H1 (cell line): ENCODE results near the gene PARD6B. TPM values are rescaled to one million over a fixed set of nuclear protein-coding genes. Genes with fewer than 3 reads are reported as not detected.
A peak's percentile ranks its signal among the peaks of the same experiment; 100 is the strongest.

ENCODE experiments used
- CTCF ChIA-PET: fragments of 300-600 bp; sonication (Branson Sonifier 250); formaldehyde crosslinking; loops from one replicate; lab custom pipeline; 2021; ENCODE audit not compliant: partially characterized antibody; lab: Charles Lee
- POLR2A ChIA-PET: fragments of 300-600 bp; sonication (Branson Sonifier 250); formaldehyde crosslinking; loops from one replicate; lab custom pipeline; 2021; ENCODE audit warnings: inconsistent platforms; ENCODE audit not compliant: partially characterized antibody; lab: Charles Lee
- DNase-seq, 2 experiments: peaks; one replicate each; pipeline versions ENCODE4 v3.0.0 to v3.0.0-alpha.2; 2010 to 2022; ENCODE audit warnings: low spot score in 2 of 2, low read depth in 1 of 2, mixed read lengths in 1 of 2
- FAIRE-seq: peaks from 2 replicates; lab custom pipeline; 2011; peaks lifted over from hg19 to GRCh38; lab: Jason Lieb, UNC
- H2AFZ ChIP-seq: 2 replicates; pipeline ENCODE4 v1.8.1; 2012; ENCODE audit warnings: low read length, inconsistent platforms
- H2AK5ac ChIP-seq: 2 replicates; pipeline ENCODE4 v1.6.1; 2013; ENCODE audit warnings: low read depth, low read length
- H2BK120ac ChIP-seq: replicated peaks from 2 replicates; pipeline ENCODE3; 2013; ENCODE audit warnings: low read depth, low read length, inconsistent platforms
- H2BK12ac ChIP-seq: 2 replicates; pipeline ENCODE4 v1.6.1; 2013; ENCODE audit warnings: low read depth, low read length
- H2BK15ac ChIP-seq: 2 replicates; pipeline ENCODE4 v1.6.1; 2013; ENCODE audit warnings: low read length
- H2BK20ac ChIP-seq: 2 replicates; pipeline ENCODE4 v1.6.1; 2013; ENCODE audit warnings: low read length
- H2BK5ac ChIP-seq: 2 replicates; pipeline ENCODE4 v1.6.1; 2013; ENCODE audit warnings: low read depth, low read length
- H3K14ac ChIP-seq: 2 replicates; pipeline ENCODE4 v1.6.1; 2013; ENCODE audit warnings: inconsistent platforms; ENCODE audit not compliant: insufficient read length
- H3K18ac ChIP-seq: 2 replicates; pipeline ENCODE4 v1.6.1; 2013; ENCODE audit warnings: low read length; ENCODE audit errors: extremely low read depth
- H3K23ac ChIP-seq: 2 replicates; pipeline ENCODE4 v1.6.1; 2013; ENCODE audit warnings: inconsistent platforms; ENCODE audit not compliant: insufficient read length
- H3K23me2 ChIP-seq: 2 replicates; pipeline ENCODE4 v1.6.1; 2013; ENCODE audit warnings: low read depth, low read length
- H3K27ac ChIP-seq: 2 replicates; pipeline ENCODE4 v1.6.1; 2011; ENCODE audit warnings: low read depth, low read length, inconsistent platforms
- H3K27me3 ChIP-seq, 4 experiments: replicated peaks in 1 of 4; 1 replicate in 1 of 4; 2 replicates in 3 of 4; pipeline versions ENCODE4 v1.6.1 to v1.8.1; 2011 to 2013; ENCODE audit warnings: low read length in 3 of 4, mild to moderate bottlenecking in 3 of 4, inconsistent platforms in 2 of 4, mixed read lengths in 2 of 4, moderate library complexity in 1 of 4; ENCODE audit not compliant: control insufficient read depth in 3 of 4, insufficient read depth in 3 of 4; ENCODE audit errors: extremely low read depth in 1 of 4
- H3K36me3 ChIP-seq, 4 experiments: 2 replicates each; pipeline versions ENCODE4 v1.6.1 to v1.8.1; 2011 to 2013; ENCODE audit warnings: mild to moderate bottlenecking in 4 of 4, low read length in 3 of 4, moderate library complexity in 2 of 4, control low read depth in 1 of 4, inconsistent platforms in 1 of 4; ENCODE audit not compliant: insufficient read depth in 4 of 4, control insufficient read depth in 2 of 4
- H3K4ac ChIP-seq: replicated peaks from 2 replicates; pipeline ENCODE3; 2013; ENCODE audit warnings: low read length, low read depth, mixed read lengths, inconsistent platforms; ENCODE audit not compliant: insufficient read length
- H3K4me1 ChIP-seq, 4 experiments: replicated peaks in 1 of 4; 1 replicate in 1 of 4; 2 replicates in 3 of 4; pipeline versions ENCODE4 v1.6.1 to v1.8.1; 2011 to 2013; ENCODE audit warnings: low read length in 3 of 4, inconsistent platforms in 2 of 4, mixed read lengths in 1 of 4; ENCODE audit not compliant: insufficient read depth in 4 of 4, control insufficient read depth in 3 of 4
- H3K4me2 ChIP-seq, 2 experiments: 2 replicates each; pipeline versions ENCODE4 v1.6.1 to v1.8.1; 2011 to 2013; ENCODE audit warnings: low read depth in 2 of 2, low read length in 2 of 2, control low read depth in 1 of 2, inconsistent platforms in 1 of 2, mild to moderate bottlenecking in 1 of 2; ENCODE audit not compliant: insufficient read depth in 1 of 2
- H3K4me3 ChIP-seq, 4 experiments: fragments of 200-600, 300-600 bp in 1 of 4; sonication (generic), shearing (Covaris generic), sonication (Bioruptor Twin) in 1 of 4; 2 replicates each; pipeline versions ENCODE4 v1.5.1 to v1.8.1; 2011 to 2016; ENCODE audit warnings: low read length in 4 of 4, low read depth in 3 of 4, control low read depth in 2 of 4, inconsistent platforms in 2 of 4, mild to moderate bottlenecking in 2 of 4, mixed read lengths in 1 of 4, moderate library complexity in 1 of 4; ENCODE audit not compliant: insufficient read depth in 2 of 4; ENCODE audit errors: extremely low read depth in 1 of 4
- H3K56ac ChIP-seq: replicated peaks from 2 replicates; pipeline ENCODE3; 2013; ENCODE audit warnings: low read depth, mild to moderate bottlenecking, mixed read lengths, low read length, inconsistent platforms; ENCODE audit not compliant: insufficient read length
- H3K79me1 ChIP-seq: 2 replicates; pipeline ENCODE4 v1.6.1; 2013; ENCODE audit warnings: low read depth, low read length, control low read depth
- H3K79me2 ChIP-seq, 2 experiments: 2 replicates each; pipeline versions ENCODE4 v1.6.1 to v1.8.1; 2012 to 2013; ENCODE audit warnings: low read length in 2 of 2, mild to moderate bottlenecking in 2 of 2, inconsistent platforms in 1 of 2; ENCODE audit not compliant: insufficient read depth in 2 of 2, control insufficient read depth in 1 of 2
- H3K9ac ChIP-seq, 4 experiments: replicated peaks in 1 of 4; 1 replicate in 1 of 4; 2 replicates in 3 of 4; pipeline versions ENCODE4 v1.6.1 to v1.8.1; 2011 to 2013; ENCODE audit warnings: low read depth in 3 of 4, low read length in 3 of 4, control low read depth in 2 of 4, mild to moderate bottlenecking in 2 of 4, moderate library complexity in 2 of 4, inconsistent platforms in 1 of 4; ENCODE audit errors: extremely low read depth in 1 of 4
- H3K9me3 ChIP-seq, 2 experiments: 2 replicates each; pipeline versions ENCODE4 v1.6.1 to v1.8.1; 2012 to 2013; ENCODE audit warnings: mild to moderate bottlenecking in 2 of 2, moderate library complexity in 2 of 2, control low read depth in 1 of 2, inconsistent platforms in 1 of 2, low read depth in 1 of 2, low read length in 1 of 2, mixed read lengths in 1 of 2; ENCODE audit not compliant: insufficient read depth in 2 of 2
- H4K20me1 ChIP-seq, 2 experiments: replicated peaks in 1 of 2; 2 replicates each; pipeline versions ENCODE3 to v1.8.1; 2011 to 2013; ENCODE audit warnings: inconsistent platforms in 2 of 2, low read length in 2 of 2, mild to moderate bottlenecking in 1 of 2; ENCODE audit not compliant: insufficient read depth in 2 of 2, control insufficient read depth in 1 of 2
- H4K5ac ChIP-seq: 2 replicates; pipeline ENCODE4 v1.6.1; 2013; ENCODE audit warnings: low read length, low read depth, mixed read lengths, inconsistent platforms; ENCODE audit not compliant: insufficient read length
- H4K8ac ChIP-seq: 2 replicates; pipeline ENCODE4 v1.8.0; 2013; ENCODE audit warnings: mild to moderate bottlenecking, moderate library complexity, low read length, inconsistent platforms; ENCODE audit not compliant: insufficient read depth; ENCODE audit errors: extremely low read depth
- H4K91ac ChIP-seq: replicated peaks from 2 replicates; pipeline ENCODE3; 2013; ENCODE audit warnings: low read length, mixed read lengths, inconsistent platforms; ENCODE audit not compliant: insufficient read length
- JUND ChIP-seq: IDR thresholded peaks from 2 replicates; pipeline ENCODE4 v1.6.1; 2011; ENCODE audit warnings: mild to moderate bottlenecking, improper control_type of control experiment, low read length
- SP2 ChIP-seq: IDR thresholded peaks from 2 replicates; pipeline ENCODE4 v1.6.1; 2012; ENCODE audit warnings: mild to moderate bottlenecking, low read length, inconsistent platforms
- whole genome bisulfite sequencing, 2 experiments: shearing (Covaris generic) in 1 of 2; methylation state at CpG; one replicate each; pipeline versions ENCODE4 v1.1.6 to v1.1.7; 2013 to 2015; ENCODE audit warnings: low lambda C conversion rate in 2 of 2, mixed read lengths in 2 of 2, inconsistent platforms in 1 of 2, low coverage in 1 of 2, missing lambda C conversion rate in 1 of 2; ENCODE audit not compliant: insufficient replicate concordance in 2 of 2, insufficient coverage in 1 of 2, insufficient read length in 1 of 2; ENCODE audit errors: extremely low coverage in 1 of 2, missing lambda C conversion rate in 1 of 2; 5-methylcytosine and 5-hydroxymethylcytosine counted together
- polyA plus RNA-seq, 7 experiments: library from polyadenylated mRNA; depleted of rRNA in 3 of 7; stranded (reverse) in 5 of 7; unstranded in 2 of 7; fragments of >200 nt in 5 of 7; fragments of 200-250 nt in 2 of 7; gene quantifications; 1 replicate in 5 of 7; 2 replicates in 1 of 7; 4 replicates in 1 of 7; pipeline versions ENCODE4 v1.2.1 to v1.2.3, GENCODE V29; 2011 to 2013; ENCODE audit warnings: missing spikeins in 2 of 7, mixed read lengths in 2 of 7
- total RNA-seq: library from RNA; stranded (reverse); fragmentation: NEBNext Ultra II Directional; extraction: Animal tissue kit (Norgen Biotek cat#: 25700); gene quantifications from 2 replicates; pipeline ENCODE4 v1.2.1, GENCODE V29; 2021

The PARD6B gene
- total and polyA plus RNA-seq, 2 of the 8 experiments (the other 6 are each of a cell fraction or from before 2014, with no cell fraction given) = 5.2 to 34.1 TPM

DNA sequence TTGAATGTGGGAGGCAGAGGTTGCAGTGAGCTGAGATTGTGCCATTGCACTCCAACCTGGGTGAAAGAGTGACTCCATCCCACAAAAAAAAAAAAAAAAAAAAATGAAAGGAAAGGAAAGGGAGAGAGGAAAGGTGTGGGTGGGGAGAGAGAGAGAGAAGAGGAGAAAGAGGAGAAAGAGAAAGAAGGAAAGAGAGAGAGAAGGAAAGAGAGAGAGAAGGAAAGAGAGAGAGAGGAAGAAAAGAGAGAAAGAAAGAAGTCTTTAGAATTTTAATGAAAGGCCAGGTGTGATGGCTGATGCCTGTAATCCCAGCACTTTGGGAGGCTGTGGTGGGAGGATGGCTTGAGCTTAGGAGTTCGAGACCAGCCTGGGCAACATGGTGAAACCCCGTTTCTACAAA lies 55.8 kb downstream of the PARD6B start:
- Histone ChIP-seq H3K4me1 (peaks cover 0 to 4% (median 3%) of the 10 kb centered on the region in 4 experiments; a peak in 4 of 7 replicates), H3K18ac (no peak overlapping the region), H3K4me3 (no peak overlapping the region), H3K27me3 (no peaks in the 10 kb centered on the region), H4K20me1 (no peaks in the 10 kb centered on the region), H3K79me2 (no peaks in the 10 kb centered on the region), H2AFZ (no peak overlapping the region), H3K36me3 (no peaks in the 10 kb centered on the region), H4K91ac (no peak overlapping the region), H2BK120ac (no peak overlapping the region), H3K23ac (no peak overlapping the region), H3K27ac (no peak overlapping the region), H3K9ac (no peak overlapping the region), H2BK5ac (no peak overlapping the region), H4K8ac (no peak overlapping the region), H3K14ac (no peak overlapping the region), H3K4me2 (no peak overlapping the region), H2BK20ac (no peak overlapping the region), H3K9me3 (no peaks in the 10 kb centered on the region), H3K56ac (no peak overlapping the region), H3K4ac (no peak overlapping the region), H3K23me2 (no peaks in the 10 kb centered on the region), H2BK15ac (no peak overlapping the region), H2BK12ac (0 out of 2 replicates have a peak overlapping the region, but pooled peaks have one; percentile 50), H2AK5ac (no peak overlapping the region), H3K79me1 (no peaks in the 10 kb centered on the region), H4K5ac (no peak overlapping the region)
- DNase-seq = no peak
- 94% methylated on average over 2 of the region's 2 CpGs; no CpG with 5 or more reads in 1 of the 2 experiments for WGBS, 2 experiments
- TF ChIP-seq SP2 = no peak
- no peak for TF ChIP-seq JUND
- POLR2A ChIA-PET = interaction anchor here (1.1 kb wide), 1 partner anchor 145 kb away, joined by 3 read pairs; the partner anchor contains the start of gene ADNP
- CTCF ChIA-PET = interaction anchor here (0.6 to 6.0 kb wide), 9 partner anchors 13 to 211 kb away, joined by 3 to 57 read pairs (median 3); no protein-coding TSS in a partner anchor
- FAIRE-seq = no peak
